ENCODE results near the gene SYT1.

- TF ChIP-seq CTCF (conservative IDR thresholded peaks at IDR 0.05; ENCODE audit: low read depth in 2 of 2) (no peak), REST (IDR thresholded peaks at IDR 0.05; ENCODE audit: unreplicated experiment) (no peak), STAT1 (IDR thresholded peaks at IDR 0.05; ENCODE audit: unreplicated experiment) (no peak), EZH2phosphoT487 (IDR thresholded peaks at IDR 0.05; ENCODE audit: unreplicated experiment) (no peak), EZH2 (IDR thresholded peaks at IDR 0.05; ENCODE audit: low read depth, unreplicated experiment) (no peak), POLR2AphosphoS5 (IDR thresholded peaks at IDR 0.05; ENCODE audit: low read depth) (no peak)
Measured at GRCh38 chr12:78959556-78959955, 95.0 kb downstream of the SYT1 start.
